Measurements from ENCODE around the gene FAM180A.

Gene FAM180A

GRCh38 chr7:135733603-135734342 lies 14.8 kb downstream of the FAM180A start:
- DNase-seq (ENCODE audit: low read depth), result no peak
- H3K4me3 ChIP-seq (ENCODE audit: low read depth, low read length), result no peak overlapping the region
- TF ChIP-seq, protein P1, sequence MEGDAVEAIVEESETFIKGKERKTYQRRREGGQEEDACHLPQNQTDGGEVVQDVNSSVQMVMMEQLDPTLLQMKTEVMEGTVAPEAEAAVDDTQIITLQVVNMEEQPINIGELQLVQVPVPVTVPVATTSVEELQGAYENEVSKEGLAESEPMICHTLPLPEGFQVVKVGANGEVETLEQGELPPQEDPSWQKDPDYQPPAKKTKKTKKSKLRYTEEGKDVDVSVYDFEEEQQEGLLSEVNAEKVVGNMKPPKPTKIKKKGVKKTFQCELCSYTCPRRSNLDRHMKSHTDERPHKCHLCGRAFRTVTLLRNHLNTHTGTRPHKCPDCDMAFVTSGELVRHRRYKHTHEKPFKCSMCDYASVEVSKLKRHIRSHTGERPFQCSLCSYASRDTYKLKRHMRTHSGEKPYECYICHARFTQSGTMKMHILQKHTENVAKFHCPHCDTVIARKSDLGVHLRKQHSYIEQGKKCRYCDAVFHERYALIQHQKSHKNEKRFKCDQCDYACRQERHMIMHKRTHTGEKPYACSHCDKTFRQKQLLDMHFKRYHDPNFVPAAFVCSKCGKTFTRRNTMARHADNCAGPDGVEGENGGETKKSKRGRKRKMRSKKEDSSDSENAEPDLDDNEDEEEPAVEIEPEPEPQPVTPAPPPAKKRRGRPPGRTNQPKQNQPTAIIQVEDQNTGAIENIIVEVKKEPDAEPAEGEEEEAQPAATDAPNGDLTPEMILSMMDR (conservative IDR thresholded peaks at IDR 0.05; ENCODE audit: low read depth, low read length), result no peak

GRCh38 chr7:135731131-135731530 lies 17.5 kb downstream of the FAM180A start:
- TF ChIP-seq, protein P1 (conservative IDR thresholded peaks at IDR 0.05; ENCODE audit: low read depth, low read length), result no peak
- DNase-seq (ENCODE audit: low read depth), result no peak
- no peak overlapping the region for H3K4me3 ChIP-seq (ENCODE audit: low read depth, low read length)

GRCh38 chr7:135729230-135729629 lies 19.4 kb downstream of the FAM180A start:
- DNase-seq (ENCODE audit: low read depth), result no peak
- H3K4me3 ChIP-seq (ENCODE audit: low read depth, low read length), result no peak overlapping the region
- TF ChIP-seq, protein P1 (conservative IDR thresholded peaks at IDR 0.05; ENCODE audit: low read depth, low read length), result no peak

GRCh38 chr7:135728136-135728669 lies 20.4 kb downstream of the FAM180A start, which contains the start of gene SLC13A4:
Gene SLC13A4, minus strand, starts transcription at chr7:135728186. Its CDS starts 690 bp downstream, at chr7:135727496.
- peak; percentile 91 for DNase-seq (ENCODE audit: low read depth)
- TF ChIP-seq, protein P1 (conservative IDR thresholded peaks at IDR 0.05; ENCODE audit: low read depth, low read length), result no peak
- H3K4me3 ChIP-seq (ENCODE audit: low read depth, low read length), result peak within 1 kb of the TSS; percentile 43

DNA sequence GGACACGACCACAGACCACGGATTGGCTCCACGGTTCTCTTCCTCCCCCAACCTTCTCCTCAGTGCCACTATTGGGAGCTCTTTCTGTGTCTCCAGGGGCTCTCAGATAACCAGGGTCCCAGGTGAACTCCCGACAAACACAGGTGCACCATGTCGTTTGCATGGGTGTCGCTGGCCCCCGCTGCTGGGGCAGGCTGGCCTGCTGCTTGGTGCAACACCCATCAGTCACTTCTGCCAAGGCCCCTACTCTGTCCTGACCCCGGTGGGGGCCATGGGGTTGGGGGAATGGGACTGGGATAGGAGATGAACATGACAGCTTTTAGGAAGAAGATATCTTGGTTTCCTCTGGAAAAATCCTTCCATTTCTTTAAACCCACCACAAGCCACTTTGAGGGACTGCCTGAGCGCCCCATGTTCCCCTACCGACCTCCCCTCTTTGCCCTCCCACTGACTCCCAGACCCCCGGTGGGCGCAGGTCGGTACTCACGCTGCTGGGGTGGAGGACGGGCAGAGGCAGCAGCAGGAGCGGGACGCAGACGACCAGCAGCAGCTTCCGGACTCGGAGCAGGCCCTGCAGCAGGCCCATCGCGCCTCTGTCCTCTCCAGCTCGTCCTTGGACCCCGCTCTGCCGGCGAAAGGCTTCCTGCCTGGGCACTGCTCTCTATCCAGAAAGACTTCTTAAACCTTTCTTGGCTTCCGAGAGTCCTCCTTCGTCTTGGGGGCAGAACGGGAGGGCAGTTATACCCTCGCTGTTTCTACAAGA lies 21.5 kb downstream of the FAM180A start:
- DNase-seq (ENCODE audit: low read depth), result no peak
- TF ChIP-seq, protein P1 (conservative IDR thresholded peaks at IDR 0.05; ENCODE audit: low read depth, low read length), result no peak
- no peak overlapping the region for H3K4me3 ChIP-seq (ENCODE audit: low read depth, low read length)

DNA sequence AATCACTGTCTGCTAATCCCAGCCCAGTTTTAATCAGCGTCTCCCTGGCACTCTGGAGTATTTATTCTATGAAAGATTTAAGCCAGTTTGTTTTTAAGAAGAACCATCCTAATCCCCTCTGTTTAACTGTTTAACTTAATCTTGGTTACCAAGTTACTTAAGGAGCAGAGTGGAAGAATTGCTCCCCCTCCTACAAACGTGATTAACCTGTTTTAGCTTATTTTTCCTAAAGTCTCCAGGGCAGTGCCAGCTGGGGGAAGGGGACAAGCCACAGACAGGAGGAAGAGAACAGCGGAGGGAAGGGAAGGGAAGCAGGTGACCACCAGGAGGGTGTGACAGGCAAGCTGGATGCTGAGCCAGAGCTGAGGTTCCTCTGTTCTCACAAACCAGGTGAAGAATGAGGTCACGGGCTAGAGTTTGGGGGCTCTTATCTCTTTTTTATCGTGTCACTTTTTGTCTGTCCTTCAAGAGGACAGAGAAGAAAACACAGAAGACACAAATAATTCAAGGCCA lies 22.3 kb downstream of the FAM180A start:
- TF ChIP-seq, protein P1 (conservative IDR thresholded peaks at IDR 0.05; ENCODE audit: low read depth, low read length), result no peak
- H3K4me3 ChIP-seq (ENCODE audit: low read depth, low read length), result no peak overlapping the region
- no peak for DNase-seq (ENCODE audit: low read depth)
